GM20000 (cell line): ENCODE data around the gene ADAMTS19.

Experiments used
- DNase-seq: peaks from one replicate; pipeline ENCODE4 v3.0.0; 2012; ENCODE audit warnings: low spot score
- TF ChIP-seq, protein P1 (sequence below): IDR thresholded peaks from 2 replicates; pipeline ENCODE4 v1.5.1; 2012; ENCODE audit warnings: mild to moderate bottlenecking, control low read depth; ENCODE audit errors: extremely low read depth, missing control alignments

ADAMTS19 gene

DNA sequence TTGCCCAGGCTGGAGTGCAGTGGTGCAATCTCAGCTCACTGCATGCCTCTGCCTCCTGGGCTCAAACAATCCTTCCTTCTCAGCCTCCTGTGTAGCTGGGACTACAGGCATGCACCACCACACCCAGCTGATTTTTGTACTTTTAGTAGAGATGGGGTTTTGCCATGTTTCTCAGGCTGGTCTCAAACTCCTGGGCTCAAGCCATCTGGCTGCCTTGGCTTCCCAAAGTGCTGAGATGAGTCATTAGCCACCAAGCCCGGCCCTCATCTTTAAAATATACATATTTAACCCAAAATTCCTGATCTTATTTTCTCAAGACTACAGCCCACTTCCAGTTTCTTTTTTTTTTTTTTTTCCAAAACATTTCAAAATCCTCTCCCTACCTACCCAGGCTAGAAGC, 256.1 kb downstream of the ADAMTS19 start:
- no peak for DNase-seq
- TF ChIP-seq, protein P1, sequence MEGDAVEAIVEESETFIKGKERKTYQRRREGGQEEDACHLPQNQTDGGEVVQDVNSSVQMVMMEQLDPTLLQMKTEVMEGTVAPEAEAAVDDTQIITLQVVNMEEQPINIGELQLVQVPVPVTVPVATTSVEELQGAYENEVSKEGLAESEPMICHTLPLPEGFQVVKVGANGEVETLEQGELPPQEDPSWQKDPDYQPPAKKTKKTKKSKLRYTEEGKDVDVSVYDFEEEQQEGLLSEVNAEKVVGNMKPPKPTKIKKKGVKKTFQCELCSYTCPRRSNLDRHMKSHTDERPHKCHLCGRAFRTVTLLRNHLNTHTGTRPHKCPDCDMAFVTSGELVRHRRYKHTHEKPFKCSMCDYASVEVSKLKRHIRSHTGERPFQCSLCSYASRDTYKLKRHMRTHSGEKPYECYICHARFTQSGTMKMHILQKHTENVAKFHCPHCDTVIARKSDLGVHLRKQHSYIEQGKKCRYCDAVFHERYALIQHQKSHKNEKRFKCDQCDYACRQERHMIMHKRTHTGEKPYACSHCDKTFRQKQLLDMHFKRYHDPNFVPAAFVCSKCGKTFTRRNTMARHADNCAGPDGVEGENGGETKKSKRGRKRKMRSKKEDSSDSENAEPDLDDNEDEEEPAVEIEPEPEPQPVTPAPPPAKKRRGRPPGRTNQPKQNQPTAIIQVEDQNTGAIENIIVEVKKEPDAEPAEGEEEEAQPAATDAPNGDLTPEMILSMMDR: no peak

DNA sequence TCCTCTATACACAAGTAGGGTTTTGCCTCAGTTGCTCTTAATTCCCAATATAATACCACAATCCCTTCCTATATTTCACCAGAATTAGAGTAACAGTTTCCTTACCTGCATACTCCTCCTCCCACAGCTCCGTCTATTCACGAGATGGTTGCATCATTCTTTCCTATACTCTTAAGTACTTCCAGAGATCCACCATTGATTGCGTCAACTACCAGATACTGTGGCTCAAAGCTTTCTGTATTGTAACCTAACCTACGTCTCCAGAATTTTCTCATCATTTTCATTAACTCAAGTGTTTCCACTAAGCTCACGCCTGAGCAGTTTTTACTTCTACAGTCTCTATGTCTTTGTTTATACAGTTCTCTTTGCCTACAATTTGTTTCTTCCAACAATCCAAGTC, 256.6 kb downstream of the ADAMTS19 start:
- DNase-seq: no peak

DNA sequence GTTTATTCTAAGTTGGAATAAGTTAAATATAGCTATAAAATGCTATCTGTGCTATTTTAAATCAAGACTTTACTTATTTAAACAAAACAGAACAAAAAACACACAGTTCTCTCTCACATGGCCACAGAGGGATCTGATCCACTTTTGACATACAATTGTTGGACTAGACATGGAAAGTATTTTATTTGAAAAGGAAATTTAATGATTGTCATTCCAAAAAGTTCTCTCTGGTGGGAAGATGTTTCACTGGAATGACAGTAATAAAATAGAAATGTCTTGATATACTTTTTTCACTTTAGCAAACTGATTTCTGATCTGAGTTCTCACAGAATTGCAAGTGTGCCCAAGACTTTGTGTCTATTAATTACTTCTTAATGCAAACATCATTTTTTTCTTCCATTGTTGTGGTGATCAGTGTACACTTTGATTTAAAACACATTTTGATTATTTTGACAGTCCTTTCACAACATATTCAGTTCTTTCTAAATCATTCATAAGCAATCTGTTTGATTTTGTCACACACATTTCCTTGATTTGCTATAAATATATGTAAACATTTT, 257.7 kb downstream of the ADAMTS19 start:
- DNase-seq: no peak
- TF ChIP-seq, protein P1: no peak

More for the DNA sequence above, 256.6 kb downstream of the ADAMTS19 start:
- TF ChIP-seq, protein P1: no peak

DNA sequence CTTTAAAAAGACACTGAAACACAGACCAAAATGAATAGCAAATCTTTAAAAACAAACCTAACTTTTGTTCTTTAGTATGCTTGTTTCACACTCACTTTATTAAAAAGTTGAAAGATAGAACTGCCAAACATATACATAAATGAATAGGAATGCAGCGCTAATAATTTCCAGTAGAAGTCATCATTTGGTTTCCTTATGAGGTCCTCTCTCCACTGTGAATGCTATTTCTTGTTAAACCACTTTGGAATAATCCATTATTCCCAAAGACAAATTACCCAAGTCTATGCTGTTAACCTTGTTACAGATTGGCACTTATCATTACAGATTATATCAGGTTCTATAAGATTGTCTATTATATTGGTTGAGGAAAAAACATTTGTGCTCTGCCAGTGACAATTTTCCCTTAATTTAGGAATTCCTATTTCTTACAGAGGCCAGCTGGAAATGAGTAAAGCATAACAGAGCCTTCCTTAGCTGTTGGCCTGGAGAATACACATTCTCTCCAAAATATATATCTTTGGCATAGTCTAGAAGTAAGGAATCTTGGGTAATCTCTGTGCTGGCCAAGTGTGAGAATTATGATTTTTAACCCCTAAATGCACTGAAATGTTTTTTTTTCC, 258.5 kb downstream of the ADAMTS19 start:
- TF ChIP-seq, protein P1: no peak
- no peak for DNase-seq

DNA sequence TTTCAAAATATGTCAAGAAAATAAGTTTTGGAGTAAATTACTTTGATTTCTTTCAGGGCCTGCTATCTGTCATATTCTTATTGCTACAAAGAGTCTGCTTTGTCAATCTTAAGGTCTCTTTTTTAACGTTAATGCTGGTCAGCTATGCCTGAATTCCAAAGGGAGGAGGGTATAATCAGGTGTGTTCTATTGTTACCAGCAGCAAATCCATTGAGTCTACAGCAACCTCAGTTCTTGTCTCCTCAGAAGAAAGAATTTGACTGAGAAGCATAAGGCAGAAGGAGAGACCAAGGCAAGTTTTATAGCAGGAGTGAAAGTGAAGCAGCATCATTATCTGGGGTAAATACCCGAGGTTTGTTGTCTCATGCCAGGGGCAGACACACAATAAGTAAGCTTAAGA, 264.1 kb downstream of the ADAMTS19 start:
- no peak for DNase-seq

DNA sequence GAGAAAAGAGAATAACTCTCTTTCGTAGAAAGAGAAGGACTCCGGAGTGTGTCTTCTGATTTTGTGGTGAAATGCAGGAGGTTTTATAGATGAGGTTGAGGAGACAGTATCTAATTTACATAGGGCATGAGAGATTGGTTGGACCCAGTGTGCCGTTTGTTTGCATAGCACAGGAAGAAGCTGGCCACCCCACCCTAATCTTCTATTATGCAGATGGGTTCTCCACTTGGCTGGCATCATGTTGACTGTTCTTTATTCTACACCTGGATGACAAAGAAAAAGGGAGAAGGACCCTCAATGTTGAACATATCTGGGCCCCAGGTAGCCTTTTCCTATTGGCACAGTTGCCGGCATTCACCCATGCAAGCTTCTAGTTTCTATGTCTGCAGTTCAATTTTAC, 264.5 kb downstream of the ADAMTS19 start:
- no peak for DNase-seq
- TF ChIP-seq, protein P1: no peak

More for the DNA sequence above, 264.1 kb downstream of the ADAMTS19 start:
- TF ChIP-seq, protein P1: no peak

DNA sequence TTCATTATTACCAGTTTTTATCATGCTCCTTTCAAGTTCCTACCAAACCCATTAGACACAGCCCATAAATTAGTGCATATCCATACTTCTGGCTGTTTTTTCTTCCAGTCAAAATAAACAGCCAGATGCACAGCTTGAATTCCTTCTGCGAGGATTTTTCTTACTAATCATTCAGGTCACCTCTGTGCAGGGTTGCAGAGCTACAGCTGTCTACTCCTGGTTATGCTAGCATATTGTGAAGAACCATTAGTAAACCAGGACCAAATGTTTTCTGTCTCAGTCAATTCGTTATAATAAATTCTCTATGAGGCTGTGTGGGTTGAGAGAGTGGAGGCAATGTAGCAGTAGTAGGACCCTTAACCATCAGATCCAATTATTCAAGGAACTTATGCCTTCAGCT, 279.7 kb downstream of the ADAMTS19 start:
- TF ChIP-seq, protein P1: no peak
- DNase-seq: no peak
